Retinal pigment epithelial cell (primary cell): ENCODE results near the gene GDPD2.
"Not testable (repeated sequence)": the region's sequence is repeated elsewhere in the genome, so short reads cannot be mapped to it uniquely, and the experiment has no call there.

Source experiments
- DNase-seq: peaks from one replicate; pipeline ENCODE4 v3.0.0-alpha.2; 2010; ENCODE audit warnings: low read depth
- H3K4me3 ChIP-seq: 2 replicates; pipeline ENCODE4 v1.5.1; 2011; ENCODE audit warnings: mild to moderate bottlenecking, low read length, control low read depth, moderate library complexity
- CTCF ChIP-seq: conservative IDR thresholded peaks from 2 replicates; pipeline ENCODE4 v1.5.1; 2011; ENCODE audit warnings: low read depth, low read length, control low read depth, inconsistent platforms

Gene GDPD2

GRCh38 chrX:70422851-70423341 lies at the start of gene GDPD2:
GDPD2 (plus strand) TSS chrX:70423314; CDS start chrX:70424985, 1,671 bp downstream.
- no peak for DNase-seq
- no peak within 1 kb of the TSS for H3K4me3 ChIP-seq
- peak; percentile 57 for TF ChIP-seq CTCF

- no peak overlapping the region for H3K4me3 ChIP-seq
- TF ChIP-seq CTCF, result no peak
- DNase-seq, result no peak
Observed at GRCh38 chrX:70386235-70386634, 36.9 kb upstream of the GDPD2 start.

GRCh38 chrX:70398899-70399298 lies 24.2 kb upstream of the GDPD2 start:
- no peak overlapping the region for H3K4me3 ChIP-seq
- no peak for TF ChIP-seq CTCF
- DNase-seq, result peak; percentile 5

GRCh38 chrX:70400181-70400580 lies 22.9 kb upstream of the GDPD2 start:
- not testable (repeated sequence) for H3K4me3 ChIP-seq, DNase-seq

- no peak for DNase-seq
- H3K4me3 ChIP-seq, result no peak overlapping the region
- TF ChIP-seq CTCF, result no peak
Observed at GRCh38 chrX:70402721-70403120, 20.4 kb upstream of the GDPD2 start.

GRCh38 chrX:70405003-70405402 lies 18.1 kb upstream of the GDPD2 start:
- H3K4me3 ChIP-seq, result no peak overlapping the region
- TF ChIP-seq CTCF, result no peak
- DNase-seq, result no peak

- TF ChIP-seq CTCF, result no peak
- DNase-seq, result no peak
- H3K4me3 ChIP-seq, result no peak overlapping the region
Observed at GRCh38 chrX:70410921-70411320, 12.2 kb upstream of the GDPD2 start.

GRCh38 chrX:70411475-70411874 lies 11.6 kb upstream of the GDPD2 start:
- no peak for TF ChIP-seq CTCF
- no peak for DNase-seq

More at GRCh38 chrX:70411475-70411874, 11.6 kb upstream of the GDPD2 start:
- no peak overlapping the region for H3K4me3 ChIP-seq
